GM18505 (cell line): ENCODE measurements around the gene IGFL1.
"Not testable (repeated sequence)": the region's sequence is repeated elsewhere in the genome, so short reads cannot be mapped to it uniquely, and the experiment has no call there.

ENCODE experiments used
- ATAC-seq: cut with Tn5 transposase; IDR thresholded peaks from one replicate; pipeline ENCODE4 v1.9.1; 2021; ENCODE audit not compliant: unreplicated experiment
- POLR2A ChIP-seq: IDR thresholded peaks from 4 replicates; pipeline ENCODE4 v1.6.1; 2011; ENCODE audit warnings: borderline replicate concordance; ENCODE audit not compliant: insufficient read depth, insufficient read length; ENCODE audit errors: extremely low read depth

The IGFL1 gene

GRCh38 chr19:46251416-46251815 is 21.9 kb downstream of the IGFL1 start:
- no peak for TF ChIP-seq POLR2A
- no peak for ATAC-seq

GRCh38 chr19:46254776-46255175 is 25.2 kb downstream of the IGFL1 start:
- ATAC-seq = no peak
- no peak for TF ChIP-seq POLR2A

- no peak for ATAC-seq
- no peak for TF ChIP-seq POLR2A
Observed at GRCh38 chr19:46256855-46257254, 27.3 kb downstream of the IGFL1 start.

GRCh38 chr19:46261501-46261900 is 32.0 kb downstream of the IGFL1 start:
- not testable (repeated sequence) for ATAC-seq

- ATAC-seq = peak; percentile 65
Observed at GRCh38 chr19:46262684-46263296, 33.2 kb downstream of the IGFL1 start.

- not testable (repeated sequence) for ATAC-seq
Observed at GRCh38 chr19:46264801-46265200, 35.3 kb downstream of the IGFL1 start.

GRCh38 chr19:46265217-46265828 is 35.8 kb downstream of the IGFL1 start:
- no peak for ATAC-seq
- no peak for TF ChIP-seq POLR2A

GRCh38 chr19:46269101-46269500 is 39.6 kb downstream of the IGFL1 start:
- no peak for ATAC-seq
- no peak for TF ChIP-seq POLR2A

GRCh38 chr19:46270521-46271256 is 41.1 kb downstream of the IGFL1 start:
- no peak for ATAC-seq

GRCh38 chr19:46271481-46272197 is 42.1 kb downstream of the IGFL1 start:
- TF ChIP-seq POLR2A = no peak
- ATAC-seq = no peak

More at GRCh38 chr19:46270521-46271256, 41.1 kb downstream of the IGFL1 start:
- no peak for TF ChIP-seq POLR2A

- not testable (repeated sequence) for ATAC-seq
Observed at GRCh38 chr19:46273931-46274330, 44.4 kb downstream of the IGFL1 start.

GRCh38 chr19:46279177-46279576 is 49.6 kb downstream of the IGFL1 start:
- no peak for TF ChIP-seq POLR2A
- ATAC-seq = no peak
